Naive thymus-derived CD4-positive, alpha-beta T cell (primary cell): Measurements from ENCODE around the gene NKX6-2. TPM values are rescaled to one million over a fixed set of nuclear protein-coding genes. Genes with fewer than 3 reads are reported as not detected.

Experiments used
- ATAC-seq: fragments of 150-1000 bp; cut with Tn5 transposase; 2 replicates; pipeline ENCODE4 v1.10.0; 2021; ENCODE audit warnings: mild to moderate bottlenecking, moderate library complexity
- CTCF ChIA-PET: fragments of 350-600 bp; sonication (Branson Sonifier 250); formaldehyde crosslinking; loops from one replicate; lab custom pipeline; 2021; ENCODE audit warnings: antibody characterized with exemption; lab: Charles Lee
- POLR2A ChIA-PET: fragments of 350-600 bp; sonication (Branson Sonifier 250); formaldehyde crosslinking; loops from one replicate; lab custom pipeline; 2021; ENCODE audit warnings: antibody characterized with exemption, inconsistent platforms; lab: Charles Lee
- DNase-seq, 9 donors: peaks; one replicate each; pipeline versions ENCODE4 v3.0.0 to v3.0.0-alpha.2; 2020 to 2022; ENCODE audit warnings: mixed read lengths in 1 of 9
- H3K27ac ChIP-seq: one replicate; pipeline ENCODE4 v1.7.0; 2013; ENCODE audit warnings: mild to moderate bottlenecking, low read depth, low read length, moderate library complexity
- H3K27me3 ChIP-seq, 2 donors: one replicate each; pipeline ENCODE4 v1.7.0; 2013; ENCODE audit warnings: low read length in 2 of 2, mild to moderate bottlenecking in 2 of 2, moderate library complexity in 2 of 2; ENCODE audit not compliant: control insufficient read depth in 2 of 2, insufficient read depth in 2 of 2
- H3K36me3 ChIP-seq, 3 experiments: 1 replicate in 2 of 3; 2 replicates in 1 of 3; pipeline ENCODE4 v1.7.0; 2013; ENCODE audit warnings: low read length in 3 of 3, mild to moderate bottlenecking in 3 of 3, moderate library complexity in 1 of 3; ENCODE audit not compliant: insufficient read depth in 3 of 3, control insufficient read depth in 2 of 3
- H3K4me1 ChIP-seq, 2 donors: one replicate each; pipeline ENCODE4 v1.7.0; 2013; ENCODE audit warnings: low read length in 2 of 2, mild to moderate bottlenecking in 2 of 2, moderate library complexity in 1 of 2; ENCODE audit not compliant: control insufficient read depth in 2 of 2, insufficient read depth in 2 of 2
- H3K4me3 ChIP-seq: 2 replicates; pipeline ENCODE4 v1.7.0; 2013; ENCODE audit warnings: mild to moderate bottlenecking, low read length
- H3K9me3 ChIP-seq, 3 experiments: 1 replicate in 2 of 3; 2 replicates in 1 of 3; pipeline ENCODE4 v1.7.0; 2013; ENCODE audit warnings: low read length in 3 of 3; ENCODE audit not compliant: control insufficient read depth in 2 of 3
- H3K27ac Mint-ChIP-seq, 9 donors: one replicate each; pipeline ENCODE4 v1.8.0; 2020 to 2022; ENCODE audit warnings: mixed read lengths in 9 of 9, mild to moderate bottlenecking in 8 of 9, moderate library complexity in 5 of 9, inconsistent platforms in 2 of 9
- H3K27me3 Mint-ChIP-seq, 5 donors: one replicate each; pipeline ENCODE4 v1.8.0; 2021 to 2022; ENCODE audit warnings: mixed read lengths in 5 of 5, mild to moderate bottlenecking in 1 of 5
- H3K36me3 Mint-ChIP-seq, 5 donors: one replicate each; pipeline ENCODE4 v1.8.0; 2020 to 2022; ENCODE audit warnings: mixed read lengths in 5 of 5, mild to moderate bottlenecking in 3 of 5, inconsistent platforms in 1 of 5
- H3K4me1 Mint-ChIP-seq, 7 donors: one replicate each; pipeline ENCODE4 v1.8.0; 2020 to 2022; ENCODE audit warnings: mixed read lengths in 7 of 7, mild to moderate bottlenecking in 3 of 7, inconsistent platforms in 1 of 7
- H3K4me3 Mint-ChIP-seq, 10 donors: one replicate each; pipeline ENCODE4 v1.8.0; 2020 to 2022; ENCODE audit warnings: mild to moderate bottlenecking in 10 of 10, mixed read lengths in 10 of 10, moderate library complexity in 6 of 10, inconsistent platforms in 2 of 10
- H3K9me3 Mint-ChIP-seq, 11 donors: one replicate each; pipeline ENCODE4 v1.8.0; 2020 to 2022; ENCODE audit warnings: mixed read lengths in 11 of 11, mild to moderate bottlenecking in 4 of 11, inconsistent platforms in 1 of 11, moderate library complexity in 1 of 11
- intact Hi-C, 2 donors: fragments of 100-400 bp; cut with micrococcal nuclease; formaldehyde crosslinking; loops; one replicate each; pipeline ENCODE4 v1.15.1; 2023
- polyA plus RNA-seq, 2 donors: library from polyadenylated mRNA; unstranded; fragments of 300-500 nt; fragmentation: Illumina TruSeq; gene quantifications; one replicate each; pipeline ENCODE4 v1.2.3, GENCODE V29; 2021
- total RNA-seq, 6 experiments: library from RNA in 5 of 6; stranded (reverse) in 5 of 6; gene quantifications; 1 replicate in 5 of 6; 2 replicates in 1 of 6; pipeline ENCODE4 v1.2.3 and lab custom pipeline; 2021 to 2026

The NKX6-2 gene
- total and polyA plus RNA-seq, 7 experiments from 2014 or later = 0.80 TPM; not detected in 6

- Mint-ChIP-seq H3K4me3 (peak overlapping the region in 8 of 10 donors; percentile 7 to 71 (median 42)), H3K27me3 (peaks cover 0 to 21% (median 12%) of the 10 kb centered on the region in 5 donors), H3K4me1 (peaks cover 0 to 9% (median 4%) of the 10 kb centered on the region in 7 donors), H3K27ac (peak overlapping the region in 2 of 9 donors; percentile 23 to 58), H3K9me3 (peaks cover 0 to 9% (median 0%) of the 10 kb centered on the region in 11 donors), H3K36me3 (peaks cover 8 to 43% (median 26%) of the 10 kb centered on the region in 5 donors)
- Histone ChIP-seq H3K4me1 (no peaks in the 10 kb centered on the region), H3K27ac (no peak overlapping the region), H3K36me3 (peaks cover 0 to 31% (median 0%) of the 10 kb centered on the region in 3 experiments), H3K9me3 (no peaks in the 10 kb centered on the region), H3K27me3 (no peaks in the 10 kb centered on the region), H3K4me3 (no peak overlapping the region)
- intact Hi-C loops = no loop called here
- ATAC-seq = no peak
- ChIA-PET CTCF (no interaction called here), POLR2A (no interaction called here)
- DNase-seq = no peak
Observed at GRCh38 chr10:132783165-132783939, 2.6 kb downstream of the NKX6-2 start.

- Histone ChIP-seq H3K36me3 (peaks cover 0 to 45% (median 0%) of the 10 kb centered on the region in 3 experiments), H3K4me3 (no peak overlapping the region), H3K27ac (no peak overlapping the region), H3K9me3 (no peaks in the 10 kb centered on the region), H3K27me3 (no peaks in the 10 kb centered on the region), H3K4me1 (no peaks in the 10 kb centered on the region)
- CTCF ChIA-PET = no interaction called here
- H3K27ac Mint-ChIP-seq = no peak overlapping the region
- peaks cover 8 to 58% (median 33%) of the 10 kb centered on the region in 5 donors for H3K36me3 Mint-ChIP-seq
- intact Hi-C loops = no loop called here
- H3K9me3 Mint-ChIP-seq = peaks cover 0 to 9% (median 0%) of the 10 kb centered on the region in 11 donors
- ATAC-seq (no peak), DNase-seq (no peak)
- H3K27me3 Mint-ChIP-seq = peaks cover 0 to 21% (median 12%) of the 10 kb centered on the region in 5 donors
- H3K4me3 Mint-ChIP-seq = no peak overlapping the region
- POLR2A ChIA-PET = no interaction called here
- H3K4me1 Mint-ChIP-seq = peaks cover 0 to 9% (median 4%) of the 10 kb centered on the region in 7 donors
Observed at GRCh38 chr10:132781556-132781955, 4.4 kb downstream of the NKX6-2 start.

GRCh38 chr10:132780356-132780755 lies 5.6 kb downstream of the NKX6-2 start:
- Histone ChIP-seq H3K27ac (no peak overlapping the region), H3K4me1 (no peaks in the 10 kb centered on the region), H3K27me3 (no peaks in the 10 kb centered on the region), H3K9me3 (no peaks in the 10 kb centered on the region), H3K36me3 (peaks cover 0 to 57% (median 0%) of the 10 kb centered on the region in 3 experiments), H3K4me3 (no peak overlapping the region)
- Mint-ChIP-seq H3K9me3 (peaks cover 0 to 9% (median 0%) of the 10 kb centered on the region in 11 donors), H3K4me1 (peaks cover 0 to 9% (median 4%) of the 10 kb centered on the region in 7 donors), H3K27me3 (peaks cover 0 to 19% (median 12%) of the 10 kb centered on the region in 5 donors), H3K4me3 (no peak overlapping the region), H3K36me3 (peaks cover 8 to 63% (median 33%) of the 10 kb centered on the region in 5 donors), H3K27ac (no peak overlapping the region)
- intact Hi-C loops = no loop called here
- POLR2A ChIA-PET = no interaction called here
- ATAC-seq (no peak), DNase-seq (no peak)
- CTCF ChIA-PET = no interaction called here

GRCh38 chr10:132779549-132780294 lies 6.2 kb downstream of the NKX6-2 start:
- Mint-ChIP-seq H3K27me3 (peaks cover 0 to 18% (median 12%) of the 10 kb centered on the region in 5 donors), H3K4me3 (no peak overlapping the region), H3K9me3 (peaks cover 0 to 9% (median 0%) of the 10 kb centered on the region in 11 donors), H3K36me3 (peaks cover 8 to 63% (median 33%) of the 10 kb centered on the region in 5 donors), H3K27ac (no peak overlapping the region), H3K4me1 (peaks cover 0 to 9% (median 4%) of the 10 kb centered on the region in 7 donors)
- H3K36me3 ChIP-seq = peaks cover 0 to 60% (median 0%) of the 10 kb centered on the region in 3 experiments
- no peaks in the 10 kb centered on the region for H3K27me3 ChIP-seq
- POLR2A ChIA-PET = no interaction called here
- no peaks in the 10 kb centered on the region for H3K4me1 ChIP-seq
- intact Hi-C loops = no loop called here
- no peak overlapping the region for H3K4me3 ChIP-seq
- ATAC-seq (no peak), DNase-seq (no peak)
- no peaks in the 10 kb centered on the region for H3K9me3 ChIP-seq
- no peak overlapping the region for H3K27ac ChIP-seq
- CTCF ChIA-PET = no interaction called here

- Histone ChIP-seq H3K9me3 (no peaks in the 10 kb centered on the region), H3K4me1 (no peaks in the 10 kb centered on the region), H3K27ac (no peak overlapping the region), H3K36me3 (peaks cover 0 to 66% (median 0%) of the 10 kb centered on the region in 3 experiments), H3K4me3 (no peak overlapping the region), H3K27me3 (no peaks in the 10 kb centered on the region)
- no peak overlapping the region for H3K4me3 Mint-ChIP-seq
- no peaks in the 10 kb centered on the region for H3K4me1 Mint-ChIP-seq
- ATAC-seq (no peak), DNase-seq (no peak)
- ChIA-PET CTCF (interaction anchor here (0.8 kb wide), 1 partner anchor 123 kb away, joined by 3 read pairs; no protein-coding TSS in a partner anchor), POLR2A (no interaction called here)
- H3K36me3 Mint-ChIP-seq = peaks cover 8 to 63% (median 24%) of the 10 kb centered on the region in 5 donors
- H3K27ac Mint-ChIP-seq = no peak overlapping the region
- H3K27me3 Mint-ChIP-seq = peaks cover 0 to 3% (median 0%) of the 10 kb centered on the region in 5 donors
- intact Hi-C loops = no loop called here
- H3K9me3 Mint-ChIP-seq = peaks cover 0 to 3% (median 0%) of the 10 kb centered on the region in 11 donors
Observed at GRCh38 chr10:132777441-132777840, 8.5 kb downstream of the NKX6-2 start.

- H3K36me3 ChIP-seq = peaks cover 0 to 64% (median 0%) of the 10 kb centered on the region in 3 experiments
- CTCF ChIA-PET = interaction anchor here (0.8 kb wide), 1 partner anchor 122 kb away, joined by 3 read pairs; no protein-coding TSS in a partner anchor
- DNase-seq = no peak
- ATAC-seq = no peak
- H3K27me3 ChIP-seq = no peaks in the 10 kb centered on the region
- no peak overlapping the region for H3K4me3 ChIP-seq
- H3K27ac ChIP-seq = no peak overlapping the region
- peaks cover 6 to 59% (median 21%) of the 10 kb centered on the region in 5 donors for H3K36me3 Mint-ChIP-seq
- no peaks in the 10 kb centered on the region for H3K4me1 ChIP-seq
- intact Hi-C loops = no loop called here
- peaks cover 0 to 2% (median 0%) of the 10 kb centered on the region in 5 donors for H3K27me3 Mint-ChIP-seq
- no peaks in the 10 kb centered on the region for H3K9me3 ChIP-seq
- no peak overlapping the region for H3K4me3 Mint-ChIP-seq
- no peak overlapping the region for H3K27ac Mint-ChIP-seq
- peaks cover 0 to 2% (median 0%) of the 10 kb centered on the region in 11 donors for H3K9me3 Mint-ChIP-seq
- POLR2A ChIA-PET = no interaction called here
- no peaks in the 10 kb centered on the region for H3K4me1 Mint-ChIP-seq
Observed at GRCh38 chr10:132776821-132777220, 9.1 kb downstream of the NKX6-2 start.
